Measurements from ENCODE around the gene KCNH4.

KCNH4 gene

GRCh38 chr17:42193216-42193968 lies 12.4 kb upstream of the KCNH4 start:
- peak overlapping the region; percentile 75 for H3K4me3 ChIP-seq (ENCODE audit: low read depth, low read length)
- TF ChIP-seq CTCF (IDR thresholded peaks at IDR 0.05; ENCODE audit: low read depth, low read length): no peak

GRCh38 chr17:42192189-42193126 lies 11.5 kb upstream of the KCNH4 start:
- H3K4me3 ChIP-seq (ENCODE audit: low read depth, low read length): no peak overlapping the region
- no peak for TF ChIP-seq CTCF (IDR thresholded peaks at IDR 0.05; ENCODE audit: low read depth, low read length)

GRCh38 chr17:42191275-42191608 lies 10.3 kb upstream of the KCNH4 start:
- TF ChIP-seq CTCF (IDR thresholded peaks at IDR 0.05; ENCODE audit: low read depth, low read length): no peak
- H3K4me3 ChIP-seq (ENCODE audit: low read depth, low read length): no peak overlapping the region

- H3K4me3 ChIP-seq (ENCODE audit: low read depth, low read length): no peak overlapping the region
- no peak for TF ChIP-seq CTCF (IDR thresholded peaks at IDR 0.05; ENCODE audit: low read depth, low read length)
These were observed 9.7 kb upstream of the KCNH4 start for GRCh38 chr17:42190491-42191274.

- TF ChIP-seq CTCF (IDR thresholded peaks at IDR 0.05; ENCODE audit: low read depth, low read length): no peak
- H3K4me3 ChIP-seq (ENCODE audit: low read depth, low read length): no peak overlapping the region
These were observed 8.7 kb upstream of the KCNH4 start for GRCh38 chr17:42189651-42189965.

- TF ChIP-seq CTCF (IDR thresholded peaks at IDR 0.05; ENCODE audit: low read depth, low read length): no peak
- no peak overlapping the region for H3K4me3 ChIP-seq (ENCODE audit: low read depth, low read length)
These were observed 8.1 kb upstream of the KCNH4 start for GRCh38 chr17:42188749-42189650.

Measured in WI38 (cell line).